Lung (tissue), 12 donors: ENCODE data around the gene POLR3E. TPM values are rescaled to one million over a fixed set of nuclear protein-coding genes. Genes with fewer than 3 reads are reported as not detected.

Source experiments
- ATAC-seq: fragments of 200-7000 bp; cut with Tn5 transposase; one replicate; pipeline ENCODE4 v1.9.1; 2020; ENCODE audit warnings: moderate number of reproducible peaks; ENCODE audit not compliant: insufficient read depth, low FRiP score
- DNase-seq, 3 donors: peaks; one replicate each; pipeline ENCODE4 v3.0.0-alpha.2; 2013 to 2017
- H3K27ac ChIP-seq, 2 donors: one replicate each; pipeline ENCODE4 v1.5.1; 2013; ENCODE audit warnings: mild to moderate bottlenecking in 2 of 2, moderate library complexity in 2 of 2, control low read depth in 1 of 2, inconsistent platforms in 1 of 2, low read depth in 1 of 2, low read length in 1 of 2
- H3K27me3 ChIP-seq, 3 donors: one replicate each; pipeline ENCODE4 v1.5.1; 2013; ENCODE audit warnings: low read length in 2 of 3; ENCODE audit not compliant: control insufficient read depth in 3 of 3, insufficient read depth in 3 of 3
- H3K36me3 ChIP-seq, 4 donors: one replicate each; pipeline ENCODE4 v1.5.1; 2013; ENCODE audit warnings: low read length in 4 of 4, mild to moderate bottlenecking in 1 of 4, moderate library complexity in 1 of 4; ENCODE audit not compliant: control insufficient read depth in 4 of 4, insufficient read depth in 4 of 4
- H3K4me1 ChIP-seq, 5 donors: one replicate each; pipeline ENCODE4 v1.5.1; 2013; ENCODE audit warnings: low read length in 5 of 5, mild to moderate bottlenecking in 2 of 5, moderate library complexity in 1 of 5; ENCODE audit not compliant: control insufficient read depth in 5 of 5, insufficient read depth in 5 of 5
- H3K4me3 ChIP-seq: one replicate; pipeline ENCODE4 v1.5.1; 2013; ENCODE audit warnings: mild to moderate bottlenecking, control low read depth, moderate library complexity
- H3K9ac ChIP-seq, 2 donors: one replicate each; pipeline ENCODE4 v1.5.1; 2013; ENCODE audit warnings: low read length in 2 of 2, control low read depth in 1 of 2; ENCODE audit not compliant: insufficient read depth in 1 of 2
- H3K9me3 ChIP-seq, 4 donors: one replicate each; pipeline ENCODE4 v1.5.1; 2013; ENCODE audit warnings: low read length in 3 of 4, mild to moderate bottlenecking in 1 of 4, moderate library complexity in 1 of 4; ENCODE audit not compliant: control insufficient read depth in 4 of 4, insufficient read depth in 3 of 4
- WGBS, 2 donors: extraction: QIAGEN DNeasy Blood & Tissue Kit; methylation state at CpG; one replicate each; pipeline ENCODE4 v1.1.7; 2013; 5-methylcytosine and 5-hydroxymethylcytosine counted together
- polyA plus RNA-seq, 2 donors: library from polyadenylated mRNA; stranded (reverse); fragments of 200-250 nt; gene quantifications; one replicate each; pipeline ENCODE4 v1.2.1, GENCODE V29; 2013
- total RNA-seq, 2 donors: library from RNA; depleted of rRNA in 1 of 2; stranded (reverse); fragments of >200 nt in 1 of 2; gene quantifications; one replicate each; pipeline ENCODE4 v1.2.1, GENCODE V29; 2014 to 2021
- TF ChIP-seq, protein P1 (sequence below): IDR thresholded peaks from 2 replicates; pipeline ENCODE4 v1.5.1; 2012; ENCODE audit warnings: mild to moderate bottlenecking; ENCODE audit errors: control extremely low read depth, extremely low read depth
- donor health status: control.
- donor health status: control.
- donor health status: Bipolar disorder and iron deficiency.
- donor health status: healthy.
- donor health status: DM: yes; HTN: yes; CAD: no.

POLR3E gene
- total and polyA plus RNA-seq, 4 donors = 23.2 to 44.3 (median 34.0) TPM

DNA sequence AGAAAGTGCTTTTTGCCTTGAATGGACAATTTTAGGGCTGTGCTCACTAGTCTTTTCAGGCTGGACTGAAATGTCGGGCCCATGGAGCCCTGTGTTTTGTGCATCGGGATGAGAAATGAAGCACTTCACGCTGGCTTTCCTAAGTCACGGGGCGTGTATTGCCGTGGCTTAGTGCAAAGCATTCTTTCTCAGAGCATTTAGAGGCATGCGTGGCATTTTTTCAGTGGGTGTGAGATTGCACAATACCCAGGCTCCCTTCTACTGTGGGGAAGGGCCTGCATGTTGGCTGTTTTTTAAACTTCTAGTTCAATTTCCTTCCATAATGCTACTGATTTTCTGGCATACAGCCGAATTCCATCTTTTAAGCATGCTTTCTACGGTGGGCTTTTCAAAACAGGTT is 12.6 kb upstream of the POLR3E start:
- Histone ChIP-seq H3K4me3 (no peak overlapping the region), H3K36me3 (peaks cover 16 to 29% (median 23%) of the 10 kb centered on the region in 4 donors), H3K4me1 (peaks cover 0 to 12% (median 0%) of the 10 kb centered on the region in 5 donors), H3K9ac (no peak overlapping the region), H3K27me3 (no peaks in the 10 kb centered on the region), H3K9me3 (no peaks in the 10 kb centered on the region), H3K27ac (no peak overlapping the region)
- TF ChIP-seq, protein P1, sequence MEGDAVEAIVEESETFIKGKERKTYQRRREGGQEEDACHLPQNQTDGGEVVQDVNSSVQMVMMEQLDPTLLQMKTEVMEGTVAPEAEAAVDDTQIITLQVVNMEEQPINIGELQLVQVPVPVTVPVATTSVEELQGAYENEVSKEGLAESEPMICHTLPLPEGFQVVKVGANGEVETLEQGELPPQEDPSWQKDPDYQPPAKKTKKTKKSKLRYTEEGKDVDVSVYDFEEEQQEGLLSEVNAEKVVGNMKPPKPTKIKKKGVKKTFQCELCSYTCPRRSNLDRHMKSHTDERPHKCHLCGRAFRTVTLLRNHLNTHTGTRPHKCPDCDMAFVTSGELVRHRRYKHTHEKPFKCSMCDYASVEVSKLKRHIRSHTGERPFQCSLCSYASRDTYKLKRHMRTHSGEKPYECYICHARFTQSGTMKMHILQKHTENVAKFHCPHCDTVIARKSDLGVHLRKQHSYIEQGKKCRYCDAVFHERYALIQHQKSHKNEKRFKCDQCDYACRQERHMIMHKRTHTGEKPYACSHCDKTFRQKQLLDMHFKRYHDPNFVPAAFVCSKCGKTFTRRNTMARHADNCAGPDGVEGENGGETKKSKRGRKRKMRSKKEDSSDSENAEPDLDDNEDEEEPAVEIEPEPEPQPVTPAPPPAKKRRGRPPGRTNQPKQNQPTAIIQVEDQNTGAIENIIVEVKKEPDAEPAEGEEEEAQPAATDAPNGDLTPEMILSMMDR = no peak
- DNase-seq (peak; percentile 38 to 72 (median 44)), ATAC-seq (no peak)
- WGBS, 2 donors = 72 to 76% methylated on average over 9 of the region's 9 CpGs

DNA sequence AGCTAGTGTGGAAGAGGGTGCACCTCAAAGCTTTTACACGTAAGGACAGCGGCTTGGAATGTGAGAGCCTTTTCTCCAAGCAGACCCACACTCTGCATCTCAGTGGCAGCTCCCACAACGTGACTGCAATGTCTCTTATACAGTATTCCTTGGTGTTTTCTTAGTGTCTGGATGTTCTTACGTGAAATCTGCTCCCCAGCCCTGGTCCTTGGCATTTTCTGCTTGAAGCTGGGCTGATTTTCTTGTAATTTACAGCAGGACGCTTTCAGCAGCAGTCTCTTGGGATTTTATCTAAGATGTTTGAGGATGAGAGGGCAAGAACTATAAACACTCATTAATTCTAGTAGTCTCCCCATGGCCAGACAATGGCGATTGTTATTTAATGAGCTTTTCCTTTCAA is 12.1 kb upstream of the POLR3E start:
- Histone ChIP-seq H3K4me3 (no peak overlapping the region), H3K4me1 (peaks cover 0 to 12% (median 0%) of the 10 kb centered on the region in 5 donors), H3K27me3 (no peaks in the 10 kb centered on the region), H3K9me3 (no peaks in the 10 kb centered on the region), H3K9ac (no peak overlapping the region), H3K36me3 (peaks cover 13 to 29% (median 20%) of the 10 kb centered on the region in 4 donors), H3K27ac (no peak overlapping the region)
- TF ChIP-seq, protein P1 = no peak
- peak; percentile 18 to 67 (median 62) for DNase-seq
- WGBS, 2 donors = 73 to 81% methylated on average over 6 of the region's 6 CpGs
- ATAC-seq = no peak

DNA sequence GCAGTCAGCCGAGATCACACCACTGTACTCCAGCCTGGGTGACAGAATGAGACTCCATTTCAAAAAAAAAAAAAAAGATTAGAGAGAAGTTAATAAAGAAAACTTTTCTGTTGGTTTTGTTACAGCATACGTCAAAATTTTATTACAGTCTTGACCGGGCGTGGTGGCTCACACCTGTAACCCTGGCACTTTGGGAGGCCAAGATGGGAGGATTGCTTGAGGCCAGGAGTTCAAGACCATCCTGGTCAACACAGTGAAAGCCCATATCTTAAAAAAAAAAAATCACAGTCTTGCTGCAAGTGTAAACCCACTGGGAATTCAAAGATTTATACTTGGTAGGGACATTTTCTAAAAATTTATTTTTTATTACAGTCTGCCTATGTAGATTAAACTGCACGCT is 6.2 kb upstream of the POLR3E start:
- 98% methylated on average over 5 of the region's 5 CpGs for WGBS, 2 donors
- Histone ChIP-seq H3K27me3 (no peaks in the 10 kb centered on the region), H3K9me3 (no peaks in the 10 kb centered on the region), H3K4me3 (no peak overlapping the region), H3K9ac (no peak overlapping the region), H3K27ac (no peak overlapping the region), H3K4me1 (no peaks in the 10 kb centered on the region), H3K36me3 (peaks cover 0 to 3% (median 1%) of the 10 kb centered on the region in 4 donors)
- no peak for DNase-seq
- TF ChIP-seq, protein P1 = no peak
- no peak for ATAC-seq

DNA sequence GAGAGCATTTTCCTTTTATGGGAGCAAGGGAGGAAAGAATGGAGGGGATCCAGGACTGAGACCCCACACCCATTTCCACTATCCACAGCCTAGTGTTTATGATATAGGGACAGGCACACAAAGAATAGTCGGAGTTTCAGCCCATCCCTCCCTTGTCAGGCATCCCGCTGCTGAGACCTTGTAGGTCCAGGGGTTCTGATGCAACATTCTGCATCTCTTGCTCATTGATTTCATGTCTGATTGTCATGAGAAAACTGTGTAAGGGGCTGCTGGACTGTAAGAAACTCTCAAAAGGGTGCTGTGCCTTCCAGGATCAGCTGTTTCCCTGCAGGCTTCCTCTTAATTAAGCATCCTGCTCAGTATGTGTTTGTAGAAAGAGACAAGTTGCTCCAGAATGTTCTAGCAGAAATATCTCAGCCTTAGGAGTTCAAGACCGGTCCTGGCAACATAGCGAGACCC is 5.3 kb upstream of the POLR3E start:
- H3K9ac ChIP-seq = no peak overlapping the region
- TF ChIP-seq, protein P1 = no peak
- H3K27me3 ChIP-seq = no peaks in the 10 kb centered on the region
- H3K4me1 ChIP-seq = no peaks in the 10 kb centered on the region
- no peak for DNase-seq
- no peak for ATAC-seq
- peaks cover 0 to 3% (median 0%) of the 10 kb centered on the region in 4 donors for H3K36me3 ChIP-seq
- no peaks in the 10 kb centered on the region for H3K9me3 ChIP-seq
- 77 to 84% methylated on average over 4 of the region's 4 CpGs for WGBS, 2 donors
- no peak overlapping the region for H3K27ac ChIP-seq
- no peak overlapping the region for H3K4me3 ChIP-seq
